Left ventricle myocardium inferior (tissue), 1 donor: Measurements from ENCODE around the gene FBXW11. TPM values are rescaled to one million over a fixed set of nuclear protein-coding genes. Genes with fewer than 3 reads are reported as not detected.

ENCODE experiments used
- DNase-seq: peaks from one replicate; pipeline ENCODE4 v3.0.0-alpha.2; 2020
- H3K27ac ChIP-seq: fragments of 200-600 bp; replicated peaks from 2 replicates; pipeline ENCODE4 v1.8.0; 2021
- H3K27me3 ChIP-seq: fragments of 200-600 bp; 2 replicates; pipeline ENCODE4 v1.8.0; 2021; ENCODE audit warnings: low read depth
- H3K36me3 ChIP-seq: fragments of 200-600 bp; 2 replicates; pipeline ENCODE4 v1.8.0; 2021
- H3K4me1 ChIP-seq: fragments of 200-600 bp; 2 replicates; pipeline ENCODE4 v1.8.0; 2021
- H3K4me3 ChIP-seq: fragments of 200-600 bp; 2 replicates; pipeline ENCODE4 v1.8.0; 2021; ENCODE audit warnings: mild to moderate bottlenecking, moderate library complexity
- H3K9me3 ChIP-seq: fragments of 200-600 bp; replicated peaks from 2 replicates; pipeline ENCODE4 v1.8.0; 2021
- intact Hi-C: fragments of 100-400 bp; cut with micrococcal nuclease; formaldehyde crosslinking; loops from one replicate; pipeline ENCODE4 v1.11.0; 2022
- total RNA-seq: library from RNA; stranded (reverse); fragmentation: NEBNext Ultra II Directional; extraction: Animal tissue kit (Norgen Biotek cat#: 25700); gene quantifications from one replicate; pipeline ENCODE4 v1.2.1, GENCODE V29; 2021
- TF ChIP-seq, protein P1 (sequence below): fragments of 200-600 bp; IDR thresholded peaks from 2 replicates; pipeline ENCODE4 v1.8.0; 2021; ENCODE audit warnings: antibody characterized with exemption, mild to moderate bottlenecking, borderline replicate concordance
- donor health status: DM: no; HTN: yes; CAD: no; lungs with severe emphysema.

Gene FBXW11
- total RNA-seq, 1 donor from 2014 or later: 69.0 TPM

GRCh38 chr5:171850324-171850947, 156.0 kb downstream of the FBXW11 start:
- Histone ChIP-seq H3K4me3 (no peak overlapping the region), H3K9me3 (no peaks in the 10 kb centered on the region), H3K27me3 (no peaks in the 10 kb centered on the region), H3K36me3 (no peaks in the 10 kb centered on the region), H3K4me1 (peaks cover 21% of the 10 kb centered on the region), H3K27ac (peak overlapping the region; percentile 54)
- TF ChIP-seq, protein P1, sequence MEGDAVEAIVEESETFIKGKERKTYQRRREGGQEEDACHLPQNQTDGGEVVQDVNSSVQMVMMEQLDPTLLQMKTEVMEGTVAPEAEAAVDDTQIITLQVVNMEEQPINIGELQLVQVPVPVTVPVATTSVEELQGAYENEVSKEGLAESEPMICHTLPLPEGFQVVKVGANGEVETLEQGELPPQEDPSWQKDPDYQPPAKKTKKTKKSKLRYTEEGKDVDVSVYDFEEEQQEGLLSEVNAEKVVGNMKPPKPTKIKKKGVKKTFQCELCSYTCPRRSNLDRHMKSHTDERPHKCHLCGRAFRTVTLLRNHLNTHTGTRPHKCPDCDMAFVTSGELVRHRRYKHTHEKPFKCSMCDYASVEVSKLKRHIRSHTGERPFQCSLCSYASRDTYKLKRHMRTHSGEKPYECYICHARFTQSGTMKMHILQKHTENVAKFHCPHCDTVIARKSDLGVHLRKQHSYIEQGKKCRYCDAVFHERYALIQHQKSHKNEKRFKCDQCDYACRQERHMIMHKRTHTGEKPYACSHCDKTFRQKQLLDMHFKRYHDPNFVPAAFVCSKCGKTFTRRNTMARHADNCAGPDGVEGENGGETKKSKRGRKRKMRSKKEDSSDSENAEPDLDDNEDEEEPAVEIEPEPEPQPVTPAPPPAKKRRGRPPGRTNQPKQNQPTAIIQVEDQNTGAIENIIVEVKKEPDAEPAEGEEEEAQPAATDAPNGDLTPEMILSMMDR: peak; percentile 32
- no peak for DNase-seq
- intact Hi-C loops: no loop called here

GRCh38 chr5:171849585-171850323, 156.7 kb downstream of the FBXW11 start:
- peak overlapping the region; percentile 54 for H3K27ac ChIP-seq

DNA sequence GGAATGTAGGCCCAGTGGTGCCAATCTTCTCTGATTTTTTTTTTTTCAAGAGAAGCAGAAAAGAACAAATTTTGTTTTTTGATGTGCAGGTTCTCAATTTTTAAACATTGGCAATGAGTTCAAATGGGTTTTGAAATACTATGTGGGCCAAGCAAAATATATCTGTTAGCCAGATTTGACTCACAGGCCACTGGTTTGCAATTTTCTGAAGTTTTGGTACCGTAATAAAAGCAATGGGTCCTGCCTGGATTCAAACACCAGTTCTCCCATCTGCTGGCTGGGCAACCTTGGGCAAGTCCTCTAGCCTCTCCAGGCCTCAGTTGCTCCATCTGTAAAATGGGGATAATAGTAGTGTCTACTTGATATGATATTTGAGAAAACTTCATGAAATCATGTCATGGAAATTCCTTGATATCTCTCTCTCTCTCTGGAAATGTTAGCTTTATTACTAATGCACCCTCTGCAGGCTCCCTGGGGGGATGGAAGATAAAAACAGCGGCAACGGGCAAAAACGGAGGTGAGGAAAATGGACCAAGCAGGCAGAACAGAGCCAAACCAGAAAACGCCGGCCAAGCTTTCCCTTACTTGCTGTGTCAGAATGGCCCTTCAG, 157.4 kb downstream of the FBXW11 start:
- DNase-seq: no peak
- no peak overlapping the region for H3K4me3 ChIP-seq
- no peaks in the 10 kb centered on the region for H3K27me3 ChIP-seq
- no peaks in the 10 kb centered on the region for H3K9me3 ChIP-seq
- intact Hi-C loops: no loop called here
- H3K27ac ChIP-seq: peak overlapping the region; percentile 54
- TF ChIP-seq, protein P1: no peak
- H3K36me3 ChIP-seq: no peaks in the 10 kb centered on the region
- peaks cover 26% of the 10 kb centered on the region for H3K4me1 ChIP-seq

More at GRCh38 chr5:171849585-171850323, 156.7 kb downstream of the FBXW11 start:
- TF ChIP-seq, protein P1: no peak
- Histone ChIP-seq H3K4me1 (peaks cover 21% of the 10 kb centered on the region), H3K27me3 (no peaks in the 10 kb centered on the region), H3K4me3 (no peak overlapping the region), H3K9me3 (no peaks in the 10 kb centered on the region), H3K36me3 (no peaks in the 10 kb centered on the region)
- DNase-seq: peak; percentile 63
- intact Hi-C loops: no loop called here

DNA sequence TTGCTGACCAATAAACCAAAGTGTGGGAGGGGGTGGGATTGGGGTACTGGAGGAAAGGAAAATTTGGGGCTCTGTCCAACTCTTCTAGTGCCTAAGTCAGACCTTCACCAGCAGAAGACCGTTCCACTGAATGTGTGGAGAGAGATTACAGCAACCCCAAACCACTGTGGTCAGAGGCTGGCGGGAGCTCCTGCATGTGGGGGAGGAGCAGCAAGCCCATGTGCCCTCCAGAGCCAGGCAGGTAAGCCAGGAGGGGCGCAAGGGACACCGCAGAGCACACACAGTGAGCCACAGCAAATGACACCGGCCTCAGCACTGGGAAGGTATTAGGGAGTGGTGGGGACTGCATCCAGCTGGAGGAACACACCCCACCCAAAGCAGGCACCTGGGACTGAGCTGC, 158.0 kb downstream of the FBXW11 start:
- H3K36me3 ChIP-seq: no peaks in the 10 kb centered on the region
- H3K4me1 ChIP-seq: peaks cover 30% of the 10 kb centered on the region
- TF ChIP-seq, protein P1: no peak
- no peak overlapping the region for H3K27ac ChIP-seq
- DNase-seq: no peak
- H3K27me3 ChIP-seq: no peaks in the 10 kb centered on the region
- no peaks in the 10 kb centered on the region for H3K9me3 ChIP-seq
- intact Hi-C loops: no loop called here
- H3K4me3 ChIP-seq: no peak overlapping the region

DNA sequence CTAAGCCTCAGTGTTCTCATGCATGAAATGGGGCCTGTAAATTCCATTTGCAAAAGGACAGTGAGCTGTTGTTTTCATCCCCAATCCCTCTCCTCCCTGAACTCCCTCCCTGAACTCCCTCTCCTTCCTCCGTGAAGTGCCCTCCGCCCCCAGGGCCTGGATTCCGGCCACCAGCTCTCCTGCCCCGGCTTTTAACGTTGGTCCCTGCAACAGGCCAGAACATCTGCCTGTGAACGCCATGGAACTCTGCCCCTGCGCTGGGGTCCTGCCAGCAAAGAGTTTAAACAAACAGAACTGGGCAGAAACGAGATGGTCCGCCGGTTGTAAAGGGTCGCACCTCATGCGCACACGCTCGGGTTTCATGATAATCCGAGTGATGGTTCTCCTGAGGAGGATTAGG, 158.4 kb downstream of the FBXW11 start:
- TF ChIP-seq, protein P1: no peak
- intact Hi-C loops: no loop called here
- DNase-seq: no peak

More for the DNA sequence above, 158.4 kb downstream of the FBXW11 start:
- no peaks in the 10 kb centered on the region for H3K36me3 ChIP-seq
- no peak overlapping the region for H3K4me3 ChIP-seq
- no peaks in the 10 kb centered on the region for H3K27me3 ChIP-seq
- H3K4me1 ChIP-seq: peaks cover 35% of the 10 kb centered on the region
- H3K27ac ChIP-seq: no peak overlapping the region
- no peaks in the 10 kb centered on the region for H3K9me3 ChIP-seq
